GM12878 (cell line): ENCODE measurements around the gene PRMT5.

Source experiments
- ATF2 ChIP-seq: IDR thresholded peaks from 2 replicates; pipeline ENCODE4 v1.6.1; 2012; ENCODE audit warnings: low read length, inconsistent platforms
- CEBPB ChIP-seq, 2 experiments: fragments of 150-350 bp in 1 of 2; IDR thresholded peaks; 2 replicates each; pipeline ENCODE4 v1.6.1; 2012 to 2014; ENCODE audit warnings: low read depth in 2 of 2, low read length in 2 of 2, borderline replicate concordance in 1 of 2, inconsistent platforms in 1 of 2
- CTCF ChIP-seq, 3 experiments: IDR thresholded peaks in 2 of 3; conservative IDR thresholded peaks in 1 of 3; 2 replicates each; pipeline ENCODE4 v1.5.1; 2011; ENCODE audit warnings: low read depth in 3 of 3, low read length in 3 of 3, mild to moderate bottlenecking in 3 of 3, control low read depth in 2 of 3, moderate library complexity in 2 of 3, inconsistent platforms in 1 of 3, mixed read lengths in 1 of 3; ENCODE audit not compliant: control insufficient read depth in 2 of 3, insufficient read depth in 1 of 3; ENCODE audit errors: extremely low read depth in 1 of 3
- EZH2 ChIP-seq: IDR thresholded peaks from 2 replicates; pipeline ENCODE4 v1.6.1; 2012; ENCODE audit warnings: low read depth, mild to moderate bottlenecking, control low read depth, inconsistent platforms, low read length, borderline replicate concordance; ENCODE audit not compliant: control insufficient read depth
- HSF1 ChIP-seq: fragments of 150-350 bp; IDR thresholded peaks from 2 replicates; pipeline ENCODE4 v1.6.1; 2014; ENCODE audit warnings: mild to moderate bottlenecking, low read depth, low read length
- KDM1A ChIP-seq: fragments of 200-600 bp; sonication (generic); IDR thresholded peaks from 2 replicates; pipeline ENCODE4 v1.6.1; 2016; ENCODE audit warnings: borderline replicate concordance
- MXI1 ChIP-seq: fragments of 150-350 bp; IDR thresholded peaks from 2 replicates; pipeline ENCODE4 v1.6.1; 2011; ENCODE audit warnings: low read depth, mild to moderate bottlenecking, inconsistent platforms, low read length, improper control_type of control experiment
- POLR2A ChIP-seq: IDR thresholded peaks from 2 replicates; pipeline ENCODE4 v1.6.1; 2011; ENCODE audit warnings: low read depth, mild to moderate bottlenecking, low read length
- POLR2AphosphoS5 ChIP-seq: IDR thresholded peaks from 2 replicates; pipeline ENCODE4 v1.6.1; 2011; ENCODE audit warnings: mild to moderate bottlenecking, low read length, inconsistent platforms
- RAD21 ChIP-seq: IDR thresholded peaks from 2 replicates; pipeline ENCODE4 v1.6.1; 2011; ENCODE audit warnings: mild to moderate bottlenecking, low read depth, low read length, moderate library complexity; ENCODE audit not compliant: insufficient read depth
- REST ChIP-seq: IDR thresholded peaks from 2 replicates; pipeline ENCODE4 v1.6.1; 2012; ENCODE audit warnings: mild to moderate bottlenecking, low read depth, low read length
- STAT1 ChIP-seq: fragments of 450-650 bp; conservative IDR thresholded peaks from 2 replicates; pipeline ENCODE4 v1.6.1; 2014; ENCODE audit warnings: antibody characterized with exemption, mild to moderate bottlenecking
- ZBTB11 ChIP-seq: fragments of 450-650 bp; formaldehyde crosslinking; IDR thresholded peaks from 2 replicates; pipeline ENCODE4 v1.5.0; 2022; ENCODE audit warnings: mild to moderate bottlenecking, missing genetic modification characterization
- ZNF217 ChIP-seq: fragments of 450-650 bp; IDR thresholded peaks from 2 replicates; pipeline ENCODE4 v1.6.1; 2017; ENCODE audit warnings: antibody characterized with exemption, mild to moderate bottlenecking

- peak; percentile 13 to 46 (median 18); a peak in 4 of 6 replicates for TF ChIP-seq CTCF (IDR thresholded peaks at IDR 0.05 in 2 of 3, conservative IDR thresholded peaks at IDR 0.05 in 1 of 3; ENCODE audit: control insufficient read depth in 2 of 3, extremely low read depth in 1 of 3, insufficient read depth in 1 of 3, low read depth in 3 of 3, low read length in 3 of 3)
- no peak for TF ChIP-seq RAD21
- TF ChIP-seq ZNF217: no peak
- TF ChIP-seq POLR2A: peak; percentile 79; the same call in 1 of the 2 replicates
- TF ChIP-seq REST: no peak
- no peak for TF ChIP-seq KDM1A
- TF ChIP-seq HSF1: no peak
- TF ChIP-seq CEBPB (IDR thresholded peaks at IDR 0.05; ENCODE audit: borderline replicate concordance in 1 of 2, low read depth in 2 of 2, low read length in 2 of 2): no peak
- no peak; the same call in 1 of the 2 replicates for TF ChIP-seq POLR2AphosphoS5
- TF ChIP-seq STAT1: no peak
- TF ChIP-seq EZH2: no peak
- no peak for TF ChIP-seq ATF2
- TF ChIP-seq MXI1: peak; percentile 92
- no peak for TF ChIP-seq ZBTB11 (CRISPR knock-in tag)
These were observed 42.5 kb downstream of the PRMT5 start for GRCh38 chr14:22886500-22887259.
